DMS53 (cell line): ENCODE measurements around the gene ITGA8.
"Not testable (repeated sequence)": the region's sequence is repeated elsewhere in the genome, so short reads cannot be mapped to it uniquely, and the experiment has no call there.

Source experiments
- DNase-seq: peaks from one replicate; lab custom pipeline; 2025; lab: John Stamatoyannopoulos, UW

ITGA8 gene

GRCh38 chr10:15609246-15609645 is 110.5 kb downstream of the ITGA8 start:
- DNase-seq, result no peak

GRCh38 chr10:15606377-15606776 is 113.3 kb downstream of the ITGA8 start:
- DNase-seq, result no peak

DNA sequence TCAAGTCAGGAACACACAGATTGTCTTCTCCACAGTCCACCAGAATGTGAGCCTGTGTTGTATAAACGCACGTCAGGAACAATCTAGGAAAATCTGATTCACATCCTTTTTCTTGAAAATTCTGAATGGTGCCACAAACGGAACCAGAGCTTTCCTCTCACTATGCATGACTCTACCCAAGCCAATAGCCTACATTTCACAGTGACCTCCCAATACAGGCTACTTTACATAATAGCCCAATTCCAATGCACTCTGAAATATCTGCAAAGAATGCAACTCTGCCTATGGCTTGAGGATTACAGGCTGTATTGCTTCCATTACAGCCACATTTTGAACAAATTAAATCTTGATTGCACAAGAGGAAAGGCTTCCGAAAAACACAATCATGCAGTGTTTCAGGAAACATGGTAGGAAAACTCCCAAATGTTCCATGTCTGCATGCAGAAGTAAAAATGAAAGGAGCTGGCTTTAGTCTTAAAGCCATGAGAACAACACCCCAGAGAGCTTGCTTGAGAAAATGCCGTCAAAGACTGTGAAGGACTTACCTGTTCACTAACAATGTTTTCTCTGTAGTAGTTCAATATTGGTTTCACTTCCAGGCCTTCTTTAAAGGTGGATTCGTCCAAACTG is 113.9 kb downstream of the ITGA8 start:
- DNase-seq, result no peak

GRCh38 chr10:15603446-15604011 is 116.2 kb downstream of the ITGA8 start:
- no peak for DNase-seq

GRCh38 chr10:15601819-15602218 is 117.9 kb downstream of the ITGA8 start:
- no peak for DNase-seq

DNA sequence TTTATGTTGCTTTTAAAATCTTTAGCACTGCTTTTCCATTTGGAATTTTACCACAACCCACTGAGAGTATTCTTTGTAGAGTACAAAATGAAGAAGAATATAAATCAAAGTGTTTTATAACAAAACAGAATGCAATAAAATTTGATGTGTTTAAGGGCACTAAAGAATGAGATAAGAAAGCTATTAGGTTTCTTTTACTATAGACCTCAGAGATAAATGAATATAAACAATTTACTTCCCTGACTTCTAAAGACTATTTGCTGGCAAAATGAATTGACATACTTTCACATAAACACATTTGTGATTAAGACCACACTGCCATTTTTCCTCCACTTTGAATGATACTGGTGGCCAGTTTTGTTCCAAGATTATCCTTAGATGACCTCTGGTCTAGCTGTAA is 124.5 kb downstream of the ITGA8 start:
- no peak for DNase-seq

GRCh38 chr10:15591937-15592336 is 127.8 kb downstream of the ITGA8 start:
- no peak for DNase-seq

DNA sequence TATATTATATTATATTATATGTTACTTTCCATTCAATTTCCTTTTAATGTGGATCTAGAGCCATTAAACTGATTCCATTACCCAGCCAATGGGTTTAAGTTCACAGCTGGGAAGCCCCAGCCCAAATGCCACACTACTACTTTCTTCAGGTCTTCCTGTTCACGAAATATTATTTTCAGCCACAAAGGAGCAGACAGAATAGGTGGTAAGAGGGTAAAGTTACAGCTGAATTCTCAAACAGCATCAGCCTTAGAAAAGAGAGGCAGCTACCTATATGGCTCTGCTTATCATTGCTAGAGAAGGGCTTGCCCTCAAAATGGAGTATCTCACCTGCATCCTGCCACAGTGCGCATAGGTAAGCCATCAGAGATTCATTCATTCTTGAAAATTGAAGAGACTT is 128.3 kb downstream of the ITGA8 start:
- DNase-seq, result no peak

DNA sequence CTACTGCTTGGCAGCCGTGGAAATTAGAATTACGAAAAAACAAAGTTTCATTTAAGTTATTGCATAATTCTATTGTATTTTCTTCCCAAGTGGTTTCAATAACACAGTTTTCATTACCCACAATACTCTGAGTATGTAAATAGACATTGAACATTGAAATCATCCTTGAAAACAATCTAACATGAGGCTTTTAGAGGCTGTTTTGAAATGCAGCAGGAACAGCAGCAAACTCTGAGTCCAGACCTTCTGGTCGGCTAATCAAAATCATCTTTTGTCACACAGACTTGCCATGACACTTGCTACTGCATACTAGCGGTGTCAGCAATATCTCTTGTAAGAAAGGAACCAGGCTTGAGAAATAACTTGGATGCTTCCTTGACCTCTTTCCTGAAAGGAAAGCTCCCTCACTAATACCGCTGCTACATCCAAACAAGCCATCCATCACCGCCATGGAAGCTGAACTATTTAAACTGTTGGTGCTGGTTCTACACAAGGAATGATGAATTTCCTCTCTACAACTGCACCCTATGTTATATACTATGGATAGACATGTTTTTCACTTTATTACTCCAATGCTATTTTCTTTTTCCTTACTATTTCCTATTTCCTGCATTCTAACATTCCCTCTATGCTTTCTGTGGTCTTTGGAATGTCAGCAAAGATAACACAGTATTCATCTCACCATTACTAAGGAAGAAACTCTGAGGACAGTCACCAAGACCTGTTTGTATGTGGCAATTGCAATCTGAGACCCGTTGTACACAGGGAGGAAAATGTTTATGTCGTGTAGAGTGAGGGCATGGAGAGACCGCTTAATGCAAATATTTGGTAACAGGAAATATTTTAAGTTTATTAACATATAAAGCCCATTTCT is 130.8 kb downstream of the ITGA8 start:
- no peak for DNase-seq

GRCh38 chr10:15588151-15588550 is 131.6 kb downstream of the ITGA8 start:
- DNase-seq, result no peak

DNA sequence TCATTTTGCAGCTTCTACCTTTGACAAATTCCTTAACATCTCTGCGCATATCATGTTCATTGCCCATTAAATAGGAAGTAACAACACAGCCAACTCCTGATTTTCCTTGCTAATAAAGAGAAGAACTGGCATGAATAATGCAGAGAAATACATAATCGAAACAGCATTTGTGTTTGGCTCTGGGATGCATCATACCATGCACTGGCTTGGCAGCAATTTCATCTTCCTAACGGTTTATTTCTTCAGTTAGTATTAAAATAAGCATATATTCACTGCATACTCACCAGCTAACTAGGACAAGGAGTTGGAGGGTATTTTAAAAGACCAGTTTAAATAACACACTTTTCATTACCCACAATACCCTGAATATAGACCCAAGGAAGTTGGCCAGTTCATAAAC is 132.5 kb downstream of the ITGA8 start:
- DNase-seq, result no peak

- peak; percentile 76 for DNase-seq
Measured at GRCh38 chr10:15585303-15585715, 134.4 kb downstream of the ITGA8 start.

DNA sequence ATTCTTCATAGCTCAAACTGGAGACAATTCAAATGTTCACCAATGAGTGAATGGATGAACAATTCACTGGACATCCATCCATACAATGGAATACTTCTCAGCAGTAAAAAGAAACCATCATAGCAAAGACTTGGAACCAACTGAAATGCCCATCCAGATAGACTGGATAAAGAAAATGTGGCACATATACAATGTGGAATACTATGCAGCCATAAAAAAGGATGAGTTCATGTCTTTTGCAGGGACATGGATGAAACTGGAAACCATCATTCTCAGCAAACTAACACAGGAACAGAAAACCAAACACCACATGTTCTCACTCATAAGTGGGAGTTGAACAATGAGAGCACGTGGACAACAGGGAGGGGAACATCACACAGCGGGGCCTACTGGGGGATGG is 136.8 kb downstream of the ITGA8 start:
- not testable (repeated sequence) for DNase-seq

DNA sequence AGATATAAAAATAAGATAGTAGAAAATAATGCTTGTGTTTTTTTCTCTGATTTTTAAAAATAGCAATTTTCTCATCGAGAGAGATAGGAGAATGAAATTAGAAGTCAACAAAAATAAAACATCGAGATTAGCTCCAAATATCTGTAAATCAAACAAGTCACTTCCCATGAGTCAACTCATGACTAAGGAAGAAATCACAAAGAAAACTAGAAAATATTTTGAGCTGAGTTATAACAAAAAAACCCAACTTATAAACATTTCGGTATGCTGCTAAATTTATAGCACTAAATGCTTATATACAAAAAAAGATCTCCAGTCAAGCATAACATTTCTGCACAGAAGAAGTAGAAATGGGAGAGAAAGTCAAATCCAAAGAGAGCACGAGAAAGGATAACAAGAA is 140.1 kb downstream of the ITGA8 start:
- no peak for DNase-seq

DNA sequence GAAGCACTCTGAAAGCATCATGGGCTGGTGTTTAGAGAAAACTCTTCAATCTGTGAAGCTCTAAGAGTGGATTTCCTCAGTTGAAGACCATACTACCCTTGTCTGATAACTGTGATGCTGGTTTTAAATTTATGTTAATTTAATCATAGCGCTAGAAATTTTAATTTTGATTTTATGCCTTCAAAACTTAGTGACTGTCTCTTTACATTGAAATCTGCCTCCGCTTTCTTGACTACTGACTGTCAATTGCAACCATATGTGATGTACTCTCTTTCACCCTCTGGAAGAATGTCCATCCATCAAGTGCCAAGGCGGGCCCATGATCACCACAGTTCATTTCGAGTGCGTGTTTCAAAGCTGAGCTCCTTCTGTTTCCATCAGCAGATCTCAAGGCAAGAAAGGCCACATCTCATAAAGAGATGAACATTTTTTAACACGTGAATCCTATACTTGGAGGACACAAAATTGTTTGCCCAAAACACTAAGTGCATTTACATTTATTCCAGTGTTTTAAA is 147.1 kb downstream of the ITGA8 start:
- DNase-seq, result no peak

DNA sequence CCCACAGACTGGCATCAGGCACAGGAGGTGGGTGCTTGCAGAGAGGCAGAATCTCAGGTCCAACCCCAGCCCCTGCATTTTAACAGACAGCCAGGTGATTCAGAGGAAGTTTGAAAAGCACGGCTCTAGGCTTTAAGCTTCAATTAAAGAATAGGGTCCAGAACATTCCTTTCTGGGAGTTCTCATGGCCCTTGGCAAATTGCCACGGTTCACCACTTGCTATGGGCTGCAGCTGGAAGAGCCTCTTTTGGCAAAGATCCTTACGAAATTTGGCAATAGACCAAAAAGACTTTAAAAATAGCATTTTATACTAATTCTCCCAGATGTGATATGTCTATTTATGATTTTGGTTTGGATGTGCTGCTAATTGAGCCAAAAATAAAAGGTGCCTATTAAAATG is 148.1 kb downstream of the ITGA8 start:
- no peak for DNase-seq

GRCh38 chr10:15570738-15571339 is 148.9 kb downstream of the ITGA8 start:
- DNase-seq, result no peak

DNA sequence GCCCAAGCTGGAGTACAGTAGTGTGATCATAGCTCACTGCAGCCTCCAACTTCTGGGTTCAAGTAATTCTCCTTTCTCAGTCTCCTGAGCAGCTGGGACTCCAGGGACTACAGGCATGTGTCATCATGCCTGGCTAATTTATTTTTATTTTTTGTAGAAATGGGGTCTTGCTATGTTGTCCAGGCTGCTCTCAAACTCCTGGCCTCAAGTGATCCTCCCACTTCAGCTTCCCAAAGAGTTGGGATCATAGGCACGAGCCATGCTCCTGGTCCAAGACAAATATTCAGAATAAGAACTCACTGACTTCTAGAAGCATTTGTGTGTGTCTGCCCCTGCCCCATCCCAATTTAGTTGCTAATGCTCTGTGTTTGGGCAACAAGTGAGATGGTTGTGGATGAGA is 151.8 kb downstream of the ITGA8 start:
- DNase-seq, result no peak

DNA sequence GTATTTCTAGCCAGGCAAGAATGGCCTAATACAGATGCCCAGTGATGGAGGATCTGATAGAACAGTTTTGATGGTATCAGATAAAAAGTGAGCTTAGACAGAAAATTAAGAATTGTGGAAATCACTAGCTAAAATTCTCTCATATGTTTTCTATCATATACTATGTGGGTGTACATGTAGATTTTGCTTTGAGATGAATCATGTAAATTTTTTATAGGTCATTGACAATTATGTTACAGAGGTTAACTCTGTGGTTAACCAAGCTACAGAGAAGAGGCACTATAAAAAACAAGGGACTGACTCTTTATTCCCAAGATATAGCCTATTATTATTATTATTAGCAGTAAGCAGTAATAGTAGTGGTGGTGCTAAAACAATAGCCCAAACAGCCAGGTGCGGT is 156.5 kb downstream of the ITGA8 start:
- DNase-seq, result no peak

DNA sequence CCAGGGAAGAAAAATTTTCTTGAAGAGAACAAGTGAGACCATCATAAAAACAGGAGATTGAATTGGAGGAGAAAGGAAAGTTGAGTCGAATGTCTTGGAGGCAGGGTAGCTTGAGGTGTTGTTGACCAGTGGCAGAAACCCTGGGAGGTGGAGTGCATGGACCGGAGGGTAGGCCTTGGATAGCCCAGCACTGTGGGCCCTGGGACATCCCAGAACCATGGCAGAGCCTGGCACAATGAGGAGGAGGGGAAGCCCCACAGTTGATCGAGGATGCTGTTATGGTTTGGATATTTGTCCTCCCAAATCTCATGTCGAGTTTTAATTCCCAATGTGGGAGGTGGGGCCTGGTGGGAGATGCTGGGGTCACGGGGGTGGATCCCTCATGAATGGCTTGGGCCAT is 157.1 kb downstream of the ITGA8 start:
- DNase-seq, result no peak

- DNase-seq, result no peak
Measured at GRCh38 chr10:15562116-15562515, 157.6 kb downstream of the ITGA8 start.

GRCh38 chr10:15558136-15558535 is 161.6 kb downstream of the ITGA8 start:
- no peak for DNase-seq

DNA sequence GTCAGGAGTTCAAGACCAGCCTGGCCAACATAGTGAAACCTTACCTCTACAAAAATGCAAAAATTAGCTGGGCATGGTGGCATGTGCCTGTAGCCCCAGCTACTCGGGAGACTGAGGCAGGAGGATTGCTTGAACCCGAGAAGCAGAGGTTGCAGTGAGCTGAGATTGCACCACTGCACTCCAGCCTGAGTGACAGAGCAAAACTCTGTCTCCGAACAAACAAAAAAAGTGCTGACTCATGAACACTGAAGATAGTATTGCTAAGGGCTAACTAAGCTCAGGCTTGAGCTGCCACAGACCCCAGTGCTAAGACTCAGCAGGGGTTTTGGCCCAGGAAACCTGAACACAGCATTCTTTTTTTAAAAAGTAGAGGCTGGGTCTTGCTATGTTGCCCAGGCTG is 162.6 kb downstream of the ITGA8 start:
- not testable (repeated sequence) for DNase-seq
